GM19452 (cell line): ENCODE data around the gene SPEM1.

ENCODE experiments used
- ATAC-seq: cut with Tn5 transposase; IDR thresholded peaks from one replicate; pipeline ENCODE4 v1.9.1; 2021; ENCODE audit not compliant: unreplicated experiment

The SPEM1 gene

GRCh38 chr17:7417056-7417655 lies 3.0 kb upstream of the SPEM1 start:
- no peak for ATAC-seq

DNA sequence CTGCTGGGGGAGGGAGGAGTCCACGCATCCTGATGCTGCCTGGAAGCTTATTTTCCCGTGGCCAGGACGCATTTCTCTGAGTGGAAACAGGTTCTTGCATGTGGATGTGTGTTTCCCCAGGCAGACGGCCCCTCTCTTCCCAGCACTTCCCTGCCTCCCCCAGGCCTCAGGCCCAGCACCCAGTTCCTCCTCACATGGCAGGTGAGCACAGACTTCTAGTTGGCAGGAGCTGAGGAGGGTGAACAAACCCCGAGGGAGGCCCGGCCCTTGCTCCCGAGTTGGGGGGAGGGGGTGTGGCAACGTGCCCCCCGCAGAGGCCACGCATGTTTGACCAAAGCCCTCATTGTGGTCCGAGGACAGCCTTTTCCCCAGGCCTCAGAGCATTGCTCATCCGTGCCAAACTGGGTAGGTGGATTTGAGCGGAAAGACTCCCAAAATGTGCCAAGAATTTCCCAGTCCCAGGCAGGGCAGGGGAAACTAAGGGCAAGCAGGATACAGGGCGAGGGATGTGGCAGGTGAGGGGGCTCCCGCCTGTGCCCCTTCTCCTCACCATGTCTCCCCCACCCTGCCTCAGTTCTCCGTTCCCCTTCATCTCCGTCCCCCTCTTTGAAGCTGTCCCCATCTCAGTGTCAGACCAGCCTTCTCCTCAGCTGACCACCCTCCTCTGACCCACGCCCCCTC lies 1.5 kb upstream of the SPEM1 start:
- ATAC-seq: no peak

GRCh38 chr17:7421186-7421585 lies 1.1 kb downstream of the SPEM1 start:
- ATAC-seq: no peak

DNA sequence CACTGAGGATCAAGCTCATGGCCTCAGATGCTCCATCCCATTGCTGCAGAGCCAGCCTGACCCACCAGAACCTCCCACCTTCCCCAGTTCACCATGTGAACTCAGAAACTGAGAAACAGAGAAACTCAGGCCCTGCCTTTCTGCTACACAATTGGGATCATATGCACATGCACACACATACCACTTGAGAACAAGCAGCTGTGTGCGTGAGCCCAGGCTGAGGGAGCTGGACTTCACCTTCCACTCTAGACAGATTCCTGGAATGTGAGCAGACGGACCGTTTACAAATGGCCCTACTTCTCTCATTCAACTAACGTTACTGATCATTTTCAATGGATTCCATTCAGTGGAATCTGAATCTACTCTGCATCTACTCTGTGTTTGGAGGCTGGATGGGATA lies 3.6 kb downstream of the SPEM1 start:
- ATAC-seq: no peak

- no peak for ATAC-seq
Observed at GRCh38 chr17:7425316-7425715, 5.2 kb downstream of the SPEM1 start, which contains the start of gene SPEM2. TSS of gene SPEM2 (plus strand) at chr17:7425616. CDS start at chr17:7425689, 73 bp downstream.

- no peak for ATAC-seq
Observed at GRCh38 chr17:7425756-7426155, 5.6 kb downstream of the SPEM1 start.

DNA sequence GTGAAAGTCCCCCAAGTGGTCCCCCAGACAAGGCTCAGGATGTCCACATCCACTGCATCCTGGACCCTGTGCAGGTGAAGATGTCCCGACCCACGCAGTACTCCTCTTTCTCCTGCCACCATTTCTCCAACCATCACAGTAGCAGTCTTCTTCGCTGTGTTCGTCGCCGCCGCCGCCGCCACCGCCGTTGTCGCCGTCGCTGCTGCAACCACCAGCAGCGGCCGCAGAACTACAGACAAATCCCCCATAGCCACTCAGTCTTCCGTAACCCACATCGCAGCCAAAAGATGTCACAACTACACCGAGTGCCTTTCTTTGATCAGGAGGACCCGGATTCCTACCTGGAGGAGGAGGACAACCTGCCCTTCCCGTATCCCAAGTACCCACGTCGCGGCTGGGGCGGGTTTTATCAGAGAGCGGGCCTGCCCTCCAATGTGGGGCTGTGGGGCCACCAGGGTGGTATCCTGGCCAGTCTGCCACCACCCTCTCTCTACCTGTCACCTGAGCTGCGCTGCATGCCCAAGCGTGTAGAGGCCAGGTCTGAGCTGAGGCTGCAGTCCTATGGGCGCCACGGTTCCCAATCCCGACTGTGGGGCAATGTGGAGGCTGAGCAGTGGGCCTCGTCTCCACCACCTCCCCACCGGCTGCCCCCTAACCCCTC lies 6.2 kb downstream of the SPEM1 start:
- no peak for ATAC-seq

GRCh38 chr17:7426896-7427489 lies 6.9 kb downstream of the SPEM1 start:
- no peak for ATAC-seq

DNA sequence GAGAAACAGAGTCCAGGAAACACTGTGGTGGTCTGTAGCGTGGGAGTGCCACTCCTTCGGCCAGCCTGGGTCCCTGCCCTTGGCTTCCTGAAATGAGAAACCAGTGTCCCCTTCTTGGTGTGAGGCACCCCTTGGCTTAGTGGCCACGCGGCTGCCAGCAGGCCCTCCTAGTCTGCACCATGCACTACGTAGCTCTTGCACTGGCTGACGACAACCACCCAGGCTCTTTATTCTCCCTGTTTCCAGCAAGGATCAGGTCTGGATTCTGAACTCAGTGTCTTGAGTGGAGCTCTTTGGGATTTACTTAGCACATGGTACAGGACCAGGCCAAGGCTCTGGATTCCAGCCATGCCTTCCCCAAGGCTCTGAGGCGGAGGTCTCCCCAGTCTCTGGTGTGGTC lies 7.4 kb downstream of the SPEM1 start:
- no peak for ATAC-seq

DNA sequence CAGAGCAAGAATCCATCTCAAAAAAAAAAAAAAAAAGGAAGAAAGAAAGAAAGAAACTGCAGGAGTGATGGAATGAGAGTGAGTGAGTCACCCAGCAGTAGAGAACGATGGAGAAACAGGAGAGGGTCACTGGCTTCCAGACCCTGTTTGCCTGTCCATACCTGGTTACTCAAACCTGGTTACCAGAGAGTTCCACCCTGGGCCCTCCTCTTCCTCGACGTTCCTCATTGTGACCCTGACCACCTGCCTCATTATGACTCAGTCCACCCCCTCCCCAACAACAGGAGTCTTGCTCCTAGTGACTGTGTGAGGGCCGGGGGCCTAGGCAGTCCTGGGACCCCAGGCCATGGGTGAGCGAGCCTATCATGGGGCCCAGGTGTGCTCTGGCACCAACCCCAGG lies 8.4 kb downstream of the SPEM1 start, which contains the start of gene SPEM3:
Gene SPEM3, plus strand, starts transcription at position 301 of the 400 bp plus-strand sequence. Its CDS starts 46 bp downstream, at position 347.
- no peak for ATAC-seq

DNA sequence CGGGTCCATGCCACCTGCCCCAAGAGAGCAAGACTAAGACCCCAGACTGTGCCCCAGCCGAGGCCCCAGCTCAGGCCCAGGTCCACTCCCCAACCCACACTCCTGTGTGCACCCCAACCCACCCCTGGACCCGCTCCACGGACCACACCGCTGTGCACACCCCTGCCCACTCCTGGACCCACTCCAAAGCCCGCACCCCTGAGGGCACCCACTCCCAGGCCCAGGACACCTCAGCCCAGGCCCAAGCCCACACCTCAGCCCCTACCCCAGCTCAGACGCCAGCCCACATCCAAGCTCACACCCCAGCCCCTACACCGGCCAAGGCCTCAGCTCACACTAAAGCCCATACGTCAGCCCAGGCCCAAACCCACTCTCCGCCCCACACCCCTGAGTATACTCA lies 9.6 kb downstream of the SPEM1 start:
- ATAC-seq: no peak

DNA sequence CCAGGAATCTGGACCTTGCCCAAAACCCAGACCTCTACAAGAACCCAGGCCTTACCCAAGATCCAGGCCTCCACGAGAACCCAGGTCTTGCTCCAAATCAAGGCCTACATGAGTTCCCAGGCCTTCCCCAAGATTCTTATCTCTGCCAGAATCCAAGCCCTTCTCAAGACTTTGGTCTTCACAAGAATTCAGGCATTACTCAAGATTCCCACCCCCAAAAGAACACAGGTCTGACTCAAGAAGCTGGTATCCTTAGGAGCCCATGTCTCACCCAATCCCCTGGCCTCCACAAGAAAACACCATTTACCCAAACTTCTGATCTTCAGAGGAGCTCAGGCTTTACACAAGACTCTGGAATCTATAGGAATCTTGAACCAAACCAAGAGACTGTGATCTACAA lies 11.1 kb downstream of the SPEM1 start:
- ATAC-seq: no peak

- ATAC-seq: no peak
Observed at GRCh38 chr17:7432296-7432695, 12.2 kb downstream of the SPEM1 start.

GRCh38 chr17:7435676-7436555 lies 15.8 kb downstream of the SPEM1 start:
- ATAC-seq: peak; percentile 24

GRCh38 chr17:7436556-7437368 lies 16.6 kb downstream of the SPEM1 start:
- no peak for ATAC-seq

DNA sequence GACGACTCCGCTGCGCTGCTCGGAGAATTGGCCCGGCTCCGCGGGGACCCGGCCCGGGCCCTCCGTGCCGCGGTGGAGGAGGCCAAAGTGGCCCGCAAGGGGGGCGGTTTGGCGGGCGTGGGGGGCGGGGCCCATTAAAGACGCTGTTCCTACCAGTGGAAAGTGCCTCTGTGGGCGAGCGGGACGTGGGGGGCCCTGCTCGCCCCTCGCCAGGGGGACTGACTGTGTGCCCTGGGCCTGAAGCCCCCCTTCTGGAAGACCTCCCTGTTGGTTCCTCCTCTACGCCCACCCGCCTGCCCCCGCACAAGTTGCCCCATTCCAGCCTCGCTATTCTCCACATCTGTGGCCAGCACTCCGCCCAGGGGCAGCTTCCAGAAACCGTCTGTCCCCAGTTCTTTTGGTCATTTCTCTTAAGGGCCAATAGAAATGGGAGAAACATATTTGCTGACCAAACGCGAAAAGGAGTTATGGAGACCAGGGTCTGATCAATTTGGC lies 17.3 kb downstream of the SPEM1 start:
- ATAC-seq: no peak

- no peak for ATAC-seq
Observed at GRCh38 chr17:7437950-7438614, 18.0 kb downstream of the SPEM1 start.

GRCh38 chr17:7438656-7439460 lies 18.7 kb downstream of the SPEM1 start:
- ATAC-seq: no peak
